ENCODE results near the gene WBP4.
A peak's percentile ranks its signal among the peaks of the same experiment; 100 is the strongest.
"Not testable (repeated sequence)": the region's sequence is repeated elsewhere in the genome, so short reads cannot be mapped to it uniquely, and the experiment has no call there.

The WBP4 gene

GRCh38 chr13:41079725-41080124, 18.4 kb downstream of the WBP4 start:
- no peak for DNase-seq (ENCODE audit: low spot score)

- DNase-seq (ENCODE audit: low spot score): no peak
Measured at GRCh38 chr13:41085961-41086585, 24.8 kb downstream of the WBP4 start.

- DNase-seq (ENCODE audit: low spot score): not testable (repeated sequence)
Measured at GRCh38 chr13:41095681-41096080, 34.4 kb downstream of the WBP4 start.

- DNase-seq (ENCODE audit: low spot score): no peak
Measured at GRCh38 chr13:41098761-41099160, 37.5 kb downstream of the WBP4 start.

GRCh38 chr13:41099986-41100385, 38.7 kb downstream of the WBP4 start:
- DNase-seq (ENCODE audit: low spot score): no peak

- no peak for DNase-seq (ENCODE audit: low spot score)
Measured at GRCh38 chr13:41107104-41107571, 45.8 kb downstream of the WBP4 start.

GRCh38 chr13:41107584-41108014, 46.3 kb downstream of the WBP4 start:
- DNase-seq (ENCODE audit: low spot score): no peak

- no peak for DNase-seq (ENCODE audit: low spot score)
Measured at GRCh38 chr13:41111454-41111853, 50.1 kb downstream of the WBP4 start.

GRCh38 chr13:41117869-41118268, 56.6 kb downstream of the WBP4 start:
- DNase-seq (ENCODE audit: low spot score): no peak

GRCh38 chr13:41122838-41123237, 61.5 kb downstream of the WBP4 start:
- DNase-seq (ENCODE audit: low spot score): no peak

GRCh38 chr13:41127701-41128100, 66.4 kb downstream of the WBP4 start:
- no peak for DNase-seq (ENCODE audit: low spot score)

- no peak for DNase-seq (ENCODE audit: low spot score)
Measured at GRCh38 chr13:41130356-41130755, 69.0 kb downstream of the WBP4 start.

GRCh38 chr13:41131189-41131588, 69.9 kb downstream of the WBP4 start:
- not testable (repeated sequence) for DNase-seq (ENCODE audit: low spot score)

- DNase-seq (ENCODE audit: low spot score): not testable (repeated sequence)
Measured at GRCh38 chr13:41131660-41132511, 70.6 kb downstream of the WBP4 start.

GRCh38 chr13:41132512-41133152, 71.3 kb downstream of the WBP4 start, which contains the start of gene KBTBD6:
TSS of gene KBTBD6 (minus strand) at chr13:41132802. CDS start at chr13:41132511, 291 bp downstream.
- DNase-seq (ENCODE audit: low spot score): peak; percentile 99

All from cerebellar cortex (tissue), 1 donor.